Prostate gland (tissue), 2 donors: ENCODE measurements around the gene COX11. TPM values are rescaled to one million over a fixed set of nuclear protein-coding genes. Genes with fewer than 3 reads are reported as not detected.

Experiments
- DNase-seq: peaks from one replicate; pipeline ENCODE4 v3.0.0-alpha.2; 2019; ENCODE audit warnings: low spot score
- H3K27ac ChIP-seq, 2 donors: fragments of 200-600 bp; sonication (generic); 2 replicates each; pipeline ENCODE4 v1.5.1; 2017 to 2019
- H3K27me3 ChIP-seq: fragments of 200-600 bp; sonication (generic); replicated peaks from 2 replicates; pipeline ENCODE4 v1.5.1; 2019; ENCODE audit not compliant: insufficient read depth
- H3K36me3 ChIP-seq, 2 donors: fragments of 200-600 bp; sonication (generic); 1 replicate in 1 of 2; 2 replicates in 1 of 2; pipeline versions ENCODE4 v1.5.1 to v1.8.1; 2017 to 2019
- H3K4me1 ChIP-seq: fragments of 200-600 bp; sonication (generic); replicated peaks from 2 replicates; pipeline ENCODE4 v1.5.1; 2019
- H3K4me3 ChIP-seq, 2 donors: fragments of 200-600 bp; sonication (generic); 2 replicates each; pipeline ENCODE4 v1.5.1; 2017 to 2019
- H3K9me3 ChIP-seq: fragments of 200-600 bp; sonication (generic); 2 replicates; pipeline ENCODE4 v1.5.1; 2017
- POLR2A ChIP-seq: fragments of 450-650 bp; IDR thresholded peaks from one replicate; pipeline ENCODE4 v1.6.1; 2016; ENCODE audit warnings: antibody characterized with exemption, mild to moderate bottlenecking
- POLR2AphosphoS5 ChIP-seq: sonication (generic); formaldehyde crosslinking; IDR thresholded peaks from one replicate; pipeline ENCODE4 v1.6.1; 2017; ENCODE audit warnings: antibody characterized with exemption
- WGBS: methylation state at CpG from one replicate; pipeline ENCODE4 v1.1.5; 2018; 5-methylcytosine and 5-hydroxymethylcytosine counted together
- intact Hi-C: fragments of 100-400 bp; cut with DNase I; formaldehyde crosslinking; loops from one replicate; pipeline ENCODE4 v1.14.2; 2022
- total RNA-seq, 2 donors: library from RNA; depleted of rRNA; stranded (reverse); fragments of >200 nt; gene quantifications; one replicate each; pipeline ENCODE4 v1.1.0, GENCODE V29; 2016
- TF ChIP-seq, protein P1 (sequence below), 4 experiments: fragments of 200-600 bp in 2 of 4; fragments of 450-650 bp in 2 of 4; sonication (generic) in 2 of 4; IDR thresholded peaks; 1 replicate in 3 of 4; 2 replicates in 1 of 4; pipeline ENCODE4 v1.5.1; 2016 to 2019; ENCODE audit warnings: antibody characterized with exemption in 4 of 4, mild to moderate bottlenecking in 2 of 4, moderate library complexity in 2 of 4

Gene COX11
- total RNA-seq, 2 donors from 2014 or later = 33.1 to 82.1 TPM

DNA sequence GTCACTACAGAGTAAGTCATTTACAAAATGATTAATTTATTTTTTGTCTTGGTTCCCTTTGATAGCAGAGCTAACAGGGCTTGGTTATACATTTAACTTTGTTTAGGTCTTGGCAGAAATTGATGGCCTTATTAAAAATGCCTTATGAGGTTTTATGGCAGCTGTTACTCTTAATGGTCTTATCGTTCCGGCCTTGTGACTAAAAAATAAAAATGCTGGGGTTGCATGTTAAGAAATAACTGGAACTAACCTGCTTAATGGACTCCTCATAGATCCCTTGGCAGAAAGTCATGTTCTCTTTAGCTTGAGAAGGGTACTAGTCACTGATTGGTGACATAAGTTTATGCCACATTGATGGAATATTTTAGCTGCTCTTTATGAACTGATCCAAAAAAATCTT lies 18.3 kb downstream of the COX11 start:
- WGBS = 39% methylated on average over 2 of the region's 2 CpGs
- H3K9me3 ChIP-seq = no peaks in the 10 kb centered on the region
- H3K36me3 ChIP-seq = no peaks in the 10 kb centered on the region
- no peak overlapping the region for H3K27ac ChIP-seq
- no peak overlapping the region for H3K4me3 ChIP-seq
- peak; percentile 6 for TF ChIP-seq POLR2AphosphoS5
- TF ChIP-seq POLR2A = no peak
- TF ChIP-seq, protein P1, sequence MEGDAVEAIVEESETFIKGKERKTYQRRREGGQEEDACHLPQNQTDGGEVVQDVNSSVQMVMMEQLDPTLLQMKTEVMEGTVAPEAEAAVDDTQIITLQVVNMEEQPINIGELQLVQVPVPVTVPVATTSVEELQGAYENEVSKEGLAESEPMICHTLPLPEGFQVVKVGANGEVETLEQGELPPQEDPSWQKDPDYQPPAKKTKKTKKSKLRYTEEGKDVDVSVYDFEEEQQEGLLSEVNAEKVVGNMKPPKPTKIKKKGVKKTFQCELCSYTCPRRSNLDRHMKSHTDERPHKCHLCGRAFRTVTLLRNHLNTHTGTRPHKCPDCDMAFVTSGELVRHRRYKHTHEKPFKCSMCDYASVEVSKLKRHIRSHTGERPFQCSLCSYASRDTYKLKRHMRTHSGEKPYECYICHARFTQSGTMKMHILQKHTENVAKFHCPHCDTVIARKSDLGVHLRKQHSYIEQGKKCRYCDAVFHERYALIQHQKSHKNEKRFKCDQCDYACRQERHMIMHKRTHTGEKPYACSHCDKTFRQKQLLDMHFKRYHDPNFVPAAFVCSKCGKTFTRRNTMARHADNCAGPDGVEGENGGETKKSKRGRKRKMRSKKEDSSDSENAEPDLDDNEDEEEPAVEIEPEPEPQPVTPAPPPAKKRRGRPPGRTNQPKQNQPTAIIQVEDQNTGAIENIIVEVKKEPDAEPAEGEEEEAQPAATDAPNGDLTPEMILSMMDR (IDR thresholded peaks at IDR 0.05) = no peak
- intact Hi-C loops = no loop called here
- no peak for DNase-seq
- no peaks in the 10 kb centered on the region for H3K27me3 ChIP-seq
- no peaks in the 10 kb centered on the region for H3K4me1 ChIP-seq

DNA sequence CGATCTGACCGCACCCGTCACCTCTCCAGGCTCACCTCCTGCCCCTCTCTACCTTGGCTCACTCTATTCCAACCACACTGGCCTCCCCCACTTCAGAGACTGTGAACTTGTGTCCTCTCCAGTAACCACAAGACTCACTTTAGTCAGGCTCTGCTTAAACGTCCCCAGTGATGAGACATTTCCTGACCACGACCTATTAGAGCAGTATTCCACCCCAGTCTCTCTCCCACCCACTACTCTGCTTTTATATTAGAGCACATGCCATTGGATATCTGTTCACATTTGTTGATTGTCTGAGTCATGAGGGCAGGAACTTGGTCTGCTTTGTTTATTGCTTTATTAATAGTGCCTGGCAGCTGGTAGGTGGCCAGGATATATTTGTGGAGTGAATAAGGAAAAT lies 20.1 kb downstream of the COX11 start:
- no peak for TF ChIP-seq POLR2A
- no peak for TF ChIP-seq POLR2AphosphoS5
- TF ChIP-seq, protein P1 (IDR thresholded peaks at IDR 0.05) = no peak
- Histone ChIP-seq H3K36me3 (no peaks in the 10 kb centered on the region), H3K4me1 (no peaks in the 10 kb centered on the region), H3K27me3 (no peaks in the 10 kb centered on the region), H3K27ac (no peak overlapping the region), H3K9me3 (no peaks in the 10 kb centered on the region), H3K4me3 (no peak overlapping the region)
- 68% methylated on average over 5 of the region's 5 CpGs for WGBS
- no peak for DNase-seq
- intact Hi-C loops = no loop called here

DNA sequence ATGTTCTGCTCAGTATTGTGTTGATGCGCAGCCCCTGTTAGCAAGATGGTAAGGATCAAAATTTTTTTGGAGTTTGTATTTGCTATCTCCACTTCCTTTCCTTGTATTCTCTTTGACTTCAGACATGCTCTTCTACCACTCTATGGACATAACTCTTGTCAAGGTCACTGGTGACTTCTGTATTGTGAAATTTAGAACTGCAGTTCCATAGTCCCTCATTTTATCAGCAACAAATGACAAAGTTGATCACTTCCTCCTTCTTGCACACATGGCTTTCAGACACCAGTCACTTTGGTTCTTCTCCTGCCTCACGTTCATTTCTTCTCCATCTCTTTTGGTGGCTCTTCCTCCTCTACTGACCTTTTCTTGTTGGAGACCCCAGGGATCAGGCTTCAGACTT lies 21.1 kb downstream of the COX11 start:
- no peaks in the 10 kb centered on the region for H3K4me1 ChIP-seq
- H3K9me3 ChIP-seq = no peaks in the 10 kb centered on the region
- intact Hi-C loops = no loop called here
- no peak for TF ChIP-seq POLR2A
- no peak for TF ChIP-seq POLR2AphosphoS5
- TF ChIP-seq, protein P1 (IDR thresholded peaks at IDR 0.05) = no peak
- H3K27me3 ChIP-seq = no peaks in the 10 kb centered on the region
- H3K4me3 ChIP-seq = no peak overlapping the region
- DNase-seq = no peak
- H3K36me3 ChIP-seq = no peaks in the 10 kb centered on the region
- 94% methylated on average over 2 of the region's 2 CpGs for whole genome bisulfite sequencing
- no peak overlapping the region for H3K27ac ChIP-seq

DNA sequence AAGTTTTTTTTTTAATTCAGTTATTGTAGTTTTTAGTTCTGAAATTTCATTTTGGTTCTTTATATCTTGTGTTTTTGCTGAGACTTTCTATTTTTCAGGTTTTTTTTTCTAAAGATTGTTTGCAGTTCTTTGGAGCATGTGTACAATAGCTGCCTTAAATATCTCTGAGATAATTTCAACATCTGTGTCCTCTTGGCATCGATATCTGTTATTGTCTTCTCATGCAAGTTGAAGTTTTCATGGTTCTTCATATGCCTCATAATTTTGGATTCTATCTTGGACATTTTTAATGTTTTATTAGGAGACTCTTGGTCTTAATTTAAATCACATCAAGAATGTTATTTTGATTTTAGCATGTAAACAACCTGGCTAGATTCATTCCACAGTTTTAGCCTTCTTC lies 22.8 kb downstream of the COX11 start:
- Histone ChIP-seq H3K36me3 (no peaks in the 10 kb centered on the region), H3K4me1 (no peaks in the 10 kb centered on the region), H3K4me3 (no peak overlapping the region), H3K27ac (no peak overlapping the region), H3K27me3 (no peaks in the 10 kb centered on the region), H3K9me3 (no peaks in the 10 kb centered on the region)
- no peak for DNase-seq
- 94% methylated on average over 1 of the region's 1 CpG for WGBS
- intact Hi-C loops = no loop called here
- TF ChIP-seq POLR2A (no peak), POLR2AphosphoS5 (no peak)
- TF ChIP-seq, protein P1 (IDR thresholded peaks at IDR 0.05) = no peak

DNA sequence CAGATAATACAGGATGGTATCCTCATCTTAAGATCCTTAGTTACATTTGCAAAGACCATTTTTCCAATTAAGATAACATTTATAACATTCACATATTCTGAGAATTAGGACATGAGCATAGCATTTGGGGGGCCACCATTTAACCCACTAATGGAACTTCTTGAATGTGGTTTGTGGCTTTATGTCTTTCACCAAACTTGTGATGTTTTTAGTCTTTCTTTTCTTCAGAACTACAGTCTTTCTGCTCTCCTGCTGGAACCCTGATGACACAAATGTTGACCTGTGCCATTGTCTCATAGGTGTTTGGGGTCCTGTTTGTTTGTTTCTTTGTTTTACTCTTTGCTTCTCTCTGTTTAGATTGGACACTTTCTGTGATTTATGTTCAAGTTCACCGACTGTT lies 23.2 kb downstream of the COX11 start:
- no peaks in the 10 kb centered on the region for H3K27me3 ChIP-seq
- no peak overlapping the region for H3K27ac ChIP-seq
- DNase-seq = no peak
- intact Hi-C loops = no loop called here
- 83% methylated on average over 1 of the region's 1 CpG for WGBS
- TF ChIP-seq POLR2A (no peak), POLR2AphosphoS5 (no peak)
- TF ChIP-seq, protein P1 (IDR thresholded peaks at IDR 0.05) = no peak
- H3K4me3 ChIP-seq = no peak overlapping the region
- no peaks in the 10 kb centered on the region for H3K9me3 ChIP-seq
- no peaks in the 10 kb centered on the region for H3K4me1 ChIP-seq
- no peaks in the 10 kb centered on the region for H3K36me3 ChIP-seq
